IgD-negative memory B cell (primary cell): ENCODE results near the gene ADGRF4. TPM values are rescaled to one million over a fixed set of nuclear protein-coding genes. Genes with fewer than 3 reads are reported as not detected.

Experiments
- H3K27ac Mint-ChIP-seq, 3 donors: one replicate each; pipeline ENCODE4 v1.8.0; 2020 to 2022; ENCODE audit warnings: mild to moderate bottlenecking in 3 of 3, mixed read lengths in 3 of 3, moderate library complexity in 1 of 3
- H3K27me3 Mint-ChIP-seq: one replicate; pipeline ENCODE4 v1.8.0; 2021; ENCODE audit warnings: mixed read lengths
- H3K36me3 Mint-ChIP-seq: one replicate; pipeline ENCODE4 v1.8.0; 2020; ENCODE audit warnings: mild to moderate bottlenecking, mixed read lengths
- H3K4me1 Mint-ChIP-seq, 3 donors: one replicate each; pipeline ENCODE4 v1.8.0; 2020 to 2022; ENCODE audit warnings: mixed read lengths in 3 of 3, mild to moderate bottlenecking in 1 of 3
- H3K4me3 Mint-ChIP-seq, 4 donors: one replicate each; pipeline ENCODE4 v1.8.0; 2020 to 2022; ENCODE audit warnings: mild to moderate bottlenecking in 4 of 4, mixed read lengths in 4 of 4, moderate library complexity in 3 of 4
- H3K9me3 Mint-ChIP-seq, 3 donors: one replicate each; pipeline ENCODE4 v1.8.0; 2020 to 2021; ENCODE audit warnings: mixed read lengths in 3 of 3, mild to moderate bottlenecking in 1 of 3
- polyA plus RNA-seq: library from polyadenylated mRNA; unstranded; fragments of 300-500 nt; fragmentation: Illumina TruSeq; gene quantifications from one replicate; pipeline ENCODE4 v1.2.3, GENCODE V29; 2021

The ADGRF4 gene
- polyA plus RNA-seq, 1 donor from 2014 or later: not detected

DNA sequence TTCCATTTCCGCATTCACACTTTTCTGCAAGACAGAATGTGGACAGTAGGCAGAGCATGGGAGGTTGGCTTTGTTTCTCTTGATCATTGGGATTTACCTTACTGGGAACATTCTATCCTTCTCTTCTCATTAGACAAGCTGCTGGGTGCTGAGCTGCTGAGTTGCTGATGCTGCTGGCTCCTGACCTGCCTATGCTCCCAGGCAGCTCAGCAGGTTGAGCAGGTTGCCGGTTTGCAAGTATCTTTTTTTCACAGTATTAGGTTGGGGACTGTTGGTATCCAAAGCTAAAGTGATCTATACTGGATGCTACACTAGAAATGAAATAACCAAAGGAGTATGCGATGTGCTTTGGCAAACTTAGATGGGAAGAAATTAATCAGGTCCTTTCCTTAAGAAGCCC is 23.7 kb upstream of the ADGRF4 start:
- Mint-ChIP-seq H3K36me3 (no peaks in the 10 kb centered on the region), H3K4me3 (no peak overlapping the region), H3K9me3 (peaks cover 0 to 5% (median 0%) of the 10 kb centered on the region in 3 donors), H3K27ac (no peak overlapping the region), H3K27me3 (peaks cover 4% of the 10 kb centered on the region), H3K4me1 (no peaks in the 10 kb centered on the region)

DNA sequence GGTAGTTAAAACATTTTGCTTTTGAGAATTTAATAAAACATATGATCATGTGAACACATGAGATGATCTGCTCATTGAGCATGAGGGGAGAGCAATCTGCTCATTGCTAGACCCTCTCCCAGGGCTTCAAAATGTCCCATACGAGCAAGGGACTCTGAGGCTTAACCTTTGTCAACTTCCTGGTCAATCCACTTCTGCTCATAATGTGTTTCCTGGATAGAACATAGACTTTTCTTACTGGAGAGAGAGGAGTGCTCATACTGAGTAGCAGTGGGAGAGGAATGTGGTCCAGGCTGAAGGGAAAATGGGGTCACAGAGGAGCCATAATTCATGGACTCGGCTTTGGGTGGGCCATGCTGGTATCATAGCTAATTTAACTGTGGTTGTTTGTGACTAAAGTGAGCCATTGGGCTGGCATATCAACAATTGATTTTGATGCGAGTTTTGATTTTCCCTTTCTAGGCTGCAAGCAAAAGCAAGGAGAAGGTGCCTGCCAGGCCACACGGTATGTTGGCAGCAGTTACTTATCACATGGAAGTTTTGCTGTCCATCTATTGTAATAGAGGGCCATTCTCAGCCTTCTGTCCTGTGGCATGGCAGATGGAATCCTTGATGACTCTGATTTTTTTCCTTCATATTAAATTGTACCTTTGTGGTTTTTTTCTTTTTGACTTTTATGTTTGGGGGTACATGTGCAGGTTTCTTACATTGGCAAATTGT is 20.8 kb upstream of the ADGRF4 start:
- H3K36me3 Mint-ChIP-seq: no peaks in the 10 kb centered on the region
- peaks cover 0 to 5% (median 0%) of the 10 kb centered on the region in 3 donors for H3K9me3 Mint-ChIP-seq
- H3K4me1 Mint-ChIP-seq: no peaks in the 10 kb centered on the region
- H3K4me3 Mint-ChIP-seq: no peak overlapping the region
- no peak overlapping the region for H3K27ac Mint-ChIP-seq
- peaks cover 4% of the 10 kb centered on the region for H3K27me3 Mint-ChIP-seq

DNA sequence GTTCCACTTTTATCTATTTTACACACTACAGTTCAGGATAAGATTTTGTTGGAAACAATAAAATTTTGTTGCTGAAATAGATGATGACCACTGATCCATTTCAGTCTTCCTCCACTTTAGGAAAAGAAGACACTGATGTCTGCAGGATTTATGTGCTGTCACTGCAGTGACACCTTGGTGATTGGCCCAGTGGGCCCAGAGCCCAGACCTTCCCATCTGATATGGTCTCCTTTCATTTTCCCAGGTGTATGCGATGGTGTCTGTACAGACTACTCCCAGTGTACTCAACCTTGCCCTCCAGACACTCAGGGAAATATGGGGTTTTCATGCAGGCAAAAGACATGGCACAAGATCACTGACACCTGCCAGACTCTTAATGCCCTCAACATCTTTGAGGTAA is 19.6 kb upstream of the ADGRF4 start:
- Mint-ChIP-seq H3K4me1 (no peaks in the 10 kb centered on the region), H3K4me3 (no peak overlapping the region), H3K27ac (no peak overlapping the region), H3K36me3 (no peaks in the 10 kb centered on the region), H3K27me3 (peaks cover 4% of the 10 kb centered on the region), H3K9me3 (peaks cover 0 to 5% (median 0%) of the 10 kb centered on the region in 3 donors)

DNA sequence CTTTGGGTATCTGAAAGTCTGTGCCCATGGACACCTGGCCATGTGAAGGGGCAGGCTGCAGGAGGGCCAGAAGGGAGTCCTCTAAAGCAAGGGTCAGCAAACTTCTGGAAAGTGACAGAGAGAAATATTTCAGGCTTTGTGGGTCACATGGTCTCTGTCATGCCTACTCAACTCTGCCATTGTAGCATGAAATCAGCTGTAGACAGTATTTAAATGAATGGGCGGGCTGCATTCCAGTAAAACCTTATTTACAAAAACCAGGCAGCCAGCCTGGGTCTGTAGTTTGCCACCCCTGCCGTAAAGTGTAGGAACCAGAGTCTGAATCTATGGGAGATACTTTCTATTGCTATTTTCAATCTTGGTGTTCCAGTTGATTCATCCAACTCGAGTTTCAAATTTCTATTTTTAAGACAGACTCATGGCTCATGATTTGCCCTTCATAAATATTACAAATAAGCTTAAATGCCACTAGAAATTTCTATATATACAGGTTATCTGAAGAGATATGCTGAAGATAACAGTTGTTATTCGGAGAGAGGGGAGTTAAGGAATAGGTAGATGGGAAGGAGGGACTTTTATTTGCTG is 19.0 kb upstream of the ADGRF4 start:
- Mint-ChIP-seq H3K4me1 (no peaks in the 10 kb centered on the region), H3K9me3 (peaks cover 0 to 5% (median 0%) of the 10 kb centered on the region in 3 donors), H3K36me3 (no peaks in the 10 kb centered on the region), H3K27me3 (peaks cover 6% of the 10 kb centered on the region), H3K4me3 (no peak overlapping the region), H3K27ac (no peak overlapping the region)

DNA sequence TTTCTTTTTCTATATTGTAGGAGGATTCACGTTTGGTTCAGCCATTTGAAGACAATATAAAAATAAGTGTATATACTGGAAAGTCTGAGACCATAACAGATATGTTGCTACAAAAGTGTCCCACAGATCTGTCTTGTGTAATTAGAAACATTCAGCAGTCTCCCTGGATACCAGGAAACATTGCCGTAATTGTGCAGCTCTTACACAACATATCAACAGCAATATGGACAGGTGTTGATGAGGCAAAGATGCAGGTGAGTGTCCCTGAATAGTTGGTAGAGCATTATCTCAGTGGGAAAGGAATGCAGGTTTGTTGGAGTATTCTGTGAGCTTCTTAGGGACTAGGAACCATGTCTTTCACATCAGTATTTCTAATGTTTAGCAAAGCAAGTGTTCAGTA is 18.3 kb upstream of the ADGRF4 start:
- Mint-ChIP-seq H3K9me3 (peaks cover 0 to 5% (median 0%) of the 10 kb centered on the region in 3 donors), H3K36me3 (no peaks in the 10 kb centered on the region), H3K27ac (no peak overlapping the region), H3K4me1 (no peaks in the 10 kb centered on the region), H3K27me3 (peaks cover 6% of the 10 kb centered on the region), H3K4me3 (no peak overlapping the region)

DNA sequence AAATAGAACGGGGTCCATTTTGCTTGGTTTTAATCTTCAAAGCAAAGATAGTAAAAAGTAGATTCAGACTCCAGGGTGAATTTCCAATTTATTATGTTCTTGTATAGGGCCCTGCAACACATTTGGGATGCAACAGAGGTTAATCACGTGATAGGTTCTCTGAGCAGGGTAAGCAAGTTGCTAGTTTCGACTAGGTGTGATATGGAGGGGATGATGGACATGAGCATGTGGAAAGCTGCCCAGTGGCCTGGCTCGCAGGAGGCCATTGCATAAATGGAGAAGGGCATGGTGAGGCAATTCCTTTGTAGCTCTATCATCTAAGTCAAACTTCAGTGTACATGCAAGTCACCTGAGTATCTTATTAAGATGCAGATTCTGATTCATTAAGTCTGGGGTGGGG is 17.7 kb upstream of the ADGRF4 start:
- Mint-ChIP-seq H3K4me1 (no peaks in the 10 kb centered on the region), H3K36me3 (no peaks in the 10 kb centered on the region), H3K27me3 (peaks cover 6% of the 10 kb centered on the region), H3K9me3 (peaks cover 0 to 5% (median 0%) of the 10 kb centered on the region in 3 donors), H3K27ac (no peak overlapping the region), H3K4me3 (no peak overlapping the region)

DNA sequence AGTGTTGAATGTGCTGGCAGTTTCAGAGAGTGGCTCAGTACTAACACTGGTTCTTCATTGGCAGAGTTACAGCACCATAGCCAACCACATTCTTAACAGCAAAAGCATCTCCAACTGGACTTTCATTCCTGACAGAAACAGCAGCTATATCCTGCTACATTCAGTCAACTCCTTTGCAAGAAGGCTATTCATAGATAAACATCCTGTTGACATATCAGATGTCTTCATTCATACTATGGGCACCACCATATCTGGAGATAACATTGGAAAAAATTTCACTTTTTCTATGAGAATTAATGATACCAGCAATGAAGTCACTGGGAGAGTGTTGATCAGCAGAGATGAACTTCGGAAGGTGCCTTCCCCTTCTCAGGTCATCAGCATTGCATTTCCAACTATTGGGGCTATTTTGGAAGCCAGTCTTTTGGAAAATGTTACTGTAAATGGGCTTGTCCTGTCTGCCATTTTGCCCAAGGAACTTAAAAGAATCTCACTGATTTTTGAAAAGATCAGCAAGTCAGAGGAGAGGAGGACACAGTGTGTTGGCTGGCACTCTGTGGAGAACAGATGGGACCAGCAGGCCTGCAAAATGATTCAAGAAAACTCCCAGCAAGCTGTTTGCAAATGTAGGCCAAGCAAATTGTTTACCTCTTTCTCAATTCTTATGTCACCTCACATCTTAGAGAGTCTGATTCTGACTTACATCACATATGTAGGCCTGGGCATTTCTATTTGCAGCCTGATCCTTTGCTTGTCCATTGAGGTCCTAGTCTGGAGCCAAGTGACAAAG is 17.0 kb upstream of the ADGRF4 start:
- Mint-ChIP-seq H3K4me1 (no peaks in the 10 kb centered on the region), H3K27ac (no peak overlapping the region), H3K36me3 (no peaks in the 10 kb centered on the region), H3K4me3 (no peak overlapping the region), H3K9me3 (peaks cover 0 to 5% (median 0%) of the 10 kb centered on the region in 3 donors), H3K27me3 (peaks cover 6% of the 10 kb centered on the region)

DNA sequence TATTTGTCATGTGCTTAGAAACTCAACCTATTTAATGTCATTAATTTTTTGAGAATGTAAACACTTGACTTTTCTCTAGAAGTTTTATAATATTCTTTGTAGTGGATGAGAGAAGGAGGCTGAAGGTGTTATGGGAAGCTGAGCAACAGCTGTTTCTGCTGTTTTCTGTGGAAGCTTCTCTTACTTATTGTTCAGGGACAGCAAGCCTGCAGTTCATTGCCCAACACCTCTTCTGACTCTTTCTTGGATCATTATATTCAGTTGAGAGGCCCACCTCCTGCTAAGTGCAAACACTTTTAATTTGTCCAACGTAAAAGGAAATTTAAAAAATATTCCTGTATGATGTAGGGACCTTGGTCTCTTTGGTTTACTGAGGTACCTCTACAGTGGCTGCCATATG is 12.0 kb upstream of the ADGRF4 start:
- H3K27me3 Mint-ChIP-seq: peaks cover 2% of the 10 kb centered on the region
- H3K4me1 Mint-ChIP-seq: no peaks in the 10 kb centered on the region
- peaks cover 0 to 1% (median 0%) of the 10 kb centered on the region in 3 donors for H3K9me3 Mint-ChIP-seq
- H3K4me3 Mint-ChIP-seq: no peak overlapping the region
- no peak overlapping the region for H3K27ac Mint-ChIP-seq
- no peaks in the 10 kb centered on the region for H3K36me3 Mint-ChIP-seq

DNA sequence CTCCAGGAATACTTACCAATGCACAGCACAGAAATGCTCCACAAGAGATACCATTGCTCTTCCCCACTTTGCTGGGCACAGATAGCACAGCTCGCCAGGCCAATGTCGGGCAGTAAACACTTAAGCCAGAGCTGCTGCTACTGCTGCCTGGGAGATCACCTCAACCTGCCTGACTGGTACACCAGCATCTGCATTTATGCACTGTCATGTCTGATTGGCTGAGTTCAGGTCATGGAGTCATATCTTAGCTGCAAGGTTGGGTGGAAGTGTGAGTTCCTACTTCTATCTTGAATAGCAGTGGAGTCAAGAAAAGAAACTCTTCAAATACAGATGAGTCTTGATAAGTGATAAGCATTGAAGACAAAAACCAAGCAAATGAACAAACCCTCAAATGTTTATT is 10.9 kb upstream of the ADGRF4 start:
- peaks cover 2% of the 10 kb centered on the region for H3K27me3 Mint-ChIP-seq
- peaks cover 0 to 1% (median 0%) of the 10 kb centered on the region in 3 donors for H3K9me3 Mint-ChIP-seq
- H3K4me1 Mint-ChIP-seq: no peaks in the 10 kb centered on the region
- H3K4me3 Mint-ChIP-seq: no peak overlapping the region
- peaks cover 2% of the 10 kb centered on the region for H3K36me3 Mint-ChIP-seq
- no peak overlapping the region for H3K27ac Mint-ChIP-seq

DNA sequence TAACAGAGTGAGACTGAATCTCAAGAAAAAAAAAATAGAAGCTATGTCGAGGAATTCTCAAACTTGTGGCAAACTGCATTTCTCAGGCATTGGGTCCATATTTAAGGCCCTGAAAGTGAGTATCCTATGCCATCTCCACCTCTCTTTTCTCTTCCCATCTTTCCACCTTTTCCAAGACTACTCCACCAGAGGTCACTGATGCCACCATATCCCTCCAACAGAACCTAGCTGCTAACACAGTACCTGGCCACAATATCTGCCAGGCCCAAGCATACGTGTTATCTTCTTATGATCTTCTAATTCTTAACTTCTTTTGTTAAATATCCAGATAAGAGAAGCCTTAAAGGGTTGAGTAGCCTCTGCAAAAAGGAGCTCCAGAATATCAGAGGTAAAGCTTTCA is 8.2 kb upstream of the ADGRF4 start:
- peaks cover 2% of the 10 kb centered on the region for H3K36me3 Mint-ChIP-seq

DNA sequence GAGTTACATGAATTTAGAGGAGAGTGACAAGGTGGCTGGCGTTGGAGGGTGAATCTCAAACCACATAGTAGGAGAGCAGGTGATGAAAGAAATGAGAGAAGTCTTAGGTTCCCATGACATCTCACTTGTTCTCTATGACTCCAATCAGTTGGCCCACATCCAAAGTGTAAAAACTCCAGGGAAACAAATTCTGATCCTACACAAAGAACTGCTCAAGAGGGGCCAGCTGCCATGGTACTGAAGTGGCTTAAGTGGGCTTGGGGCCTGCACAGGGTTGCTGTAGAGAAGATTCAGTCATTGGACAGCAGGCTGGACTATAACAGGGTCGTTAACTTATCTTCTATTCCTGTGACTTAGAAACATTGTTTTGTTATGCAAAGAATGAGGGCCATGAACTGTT is 7.6 kb upstream of the ADGRF4 start:
- H3K27ac Mint-ChIP-seq: no peak overlapping the region
- H3K27me3 Mint-ChIP-seq: no peaks in the 10 kb centered on the region
- no peak overlapping the region for H3K4me3 Mint-ChIP-seq
- peaks cover 2% of the 10 kb centered on the region for H3K36me3 Mint-ChIP-seq
- H3K4me1 Mint-ChIP-seq: no peaks in the 10 kb centered on the region
- peaks cover 0 to 1% (median 0%) of the 10 kb centered on the region in 3 donors for H3K9me3 Mint-ChIP-seq

More for the DNA sequence above, 8.2 kb upstream of the ADGRF4 start:
- no peak overlapping the region for H3K4me3 Mint-ChIP-seq
- H3K9me3 Mint-ChIP-seq: peaks cover 0 to 1% (median 0%) of the 10 kb centered on the region in 3 donors
- H3K27me3 Mint-ChIP-seq: no peaks in the 10 kb centered on the region
- H3K27ac Mint-ChIP-seq: no peak overlapping the region
- no peaks in the 10 kb centered on the region for H3K4me1 Mint-ChIP-seq

DNA sequence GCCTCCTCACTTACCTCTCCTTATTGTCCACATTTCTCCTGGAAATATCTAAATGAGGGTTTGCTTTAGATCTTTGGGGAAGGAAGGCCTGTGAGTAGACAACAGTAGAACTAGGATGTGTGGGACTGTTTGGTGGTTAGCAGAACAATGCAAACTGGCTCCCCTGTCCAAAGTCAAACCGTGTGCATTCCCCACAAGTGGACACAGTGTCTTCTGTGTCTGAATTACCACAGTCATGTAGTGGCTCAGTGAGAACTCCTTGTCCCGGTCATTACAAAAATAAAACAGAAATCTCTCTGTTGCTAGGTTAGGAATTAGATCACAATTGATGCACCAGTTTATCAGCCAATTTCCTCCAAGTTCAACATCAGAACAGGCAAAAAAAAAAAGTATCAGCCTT is 455 bp upstream of the ADGRF4 start:
- no peak overlapping the region for H3K27ac Mint-ChIP-seq
- H3K4me1 Mint-ChIP-seq: peaks cover 0 to 2% (median 0%) of the 10 kb centered on the region in 3 donors
- no peaks in the 10 kb centered on the region for H3K9me3 Mint-ChIP-seq
- no peak overlapping the region for H3K4me3 Mint-ChIP-seq
- H3K36me3 Mint-ChIP-seq: no peaks in the 10 kb centered on the region
- H3K27me3 Mint-ChIP-seq: no peaks in the 10 kb centered on the region

DNA sequence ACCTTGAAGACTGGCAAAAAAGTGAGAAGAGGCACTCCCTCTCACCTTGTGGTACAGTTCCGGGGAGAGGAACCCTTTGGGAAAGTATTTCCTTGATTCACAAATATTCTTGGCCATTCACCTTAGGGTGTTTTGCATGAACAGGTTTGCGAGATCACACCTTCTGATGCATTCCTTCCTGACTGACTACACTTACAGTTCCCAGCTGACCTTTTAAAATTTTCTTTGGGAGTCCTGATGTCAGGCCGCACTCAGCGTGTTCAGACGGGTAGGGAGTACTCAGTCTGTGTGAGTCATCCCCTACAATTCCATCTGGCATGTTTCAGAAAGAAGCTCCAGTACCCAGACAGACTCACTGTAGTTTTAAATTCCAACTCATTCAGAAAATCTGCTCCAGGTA is 1.7 kb downstream of the ADGRF4 start:
- no peak overlapping the region for H3K27ac Mint-ChIP-seq
- no peaks in the 10 kb centered on the region for H3K27me3 Mint-ChIP-seq
- peaks cover 0 to 2% (median 0%) of the 10 kb centered on the region in 3 donors for H3K4me1 Mint-ChIP-seq
- H3K9me3 Mint-ChIP-seq: no peaks in the 10 kb centered on the region
- H3K4me3 Mint-ChIP-seq: no peak overlapping the region
- H3K36me3 Mint-ChIP-seq: no peaks in the 10 kb centered on the region

DNA sequence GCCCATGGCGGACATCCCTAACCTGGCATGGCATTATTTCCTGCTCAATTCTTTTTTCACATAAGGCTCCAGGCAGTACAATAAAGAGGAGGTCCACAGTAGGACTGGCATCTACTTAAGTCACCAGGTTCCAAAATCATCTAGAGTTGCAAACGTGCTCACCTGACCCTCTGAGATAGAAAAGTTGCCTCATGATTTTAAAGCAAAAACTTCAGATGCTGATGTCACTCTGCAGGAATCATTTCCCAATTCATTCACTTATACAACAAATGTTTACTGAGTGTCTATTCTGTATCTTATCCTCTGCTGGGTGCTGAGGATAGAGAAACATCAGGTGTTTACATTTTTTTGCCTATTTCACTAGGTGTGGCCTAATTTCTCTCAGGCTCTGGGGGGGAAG is 2.2 kb downstream of the ADGRF4 start:
- Mint-ChIP-seq H3K27me3 (no peaks in the 10 kb centered on the region), H3K9me3 (no peaks in the 10 kb centered on the region), H3K36me3 (no peaks in the 10 kb centered on the region), H3K27ac (no peak overlapping the region), H3K4me3 (no peak overlapping the region), H3K4me1 (peaks cover 0 to 2% (median 0%) of the 10 kb centered on the region in 3 donors)

DNA sequence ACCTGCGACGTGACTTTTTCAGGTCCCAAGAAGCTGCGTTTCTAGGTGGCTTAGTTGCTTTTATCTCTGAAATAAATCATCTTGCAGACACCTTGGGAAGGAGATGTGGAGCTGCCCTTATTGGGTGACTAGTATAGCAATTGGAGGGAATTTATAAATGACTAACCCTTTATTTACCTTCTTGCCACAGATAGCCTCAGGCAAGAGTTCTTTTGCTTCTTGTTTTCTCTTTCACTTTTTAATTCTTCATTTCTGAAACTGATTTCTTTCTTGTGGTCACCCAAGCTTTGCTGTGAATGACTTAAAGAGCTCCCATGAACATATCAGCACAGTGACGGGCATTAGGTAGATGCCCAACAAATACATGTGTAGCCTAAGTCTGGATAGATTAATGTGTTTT is 3.0 kb downstream of the ADGRF4 start:
- no peaks in the 10 kb centered on the region for H3K9me3 Mint-ChIP-seq
- no peaks in the 10 kb centered on the region for H3K4me1 Mint-ChIP-seq
- no peaks in the 10 kb centered on the region for H3K27me3 Mint-ChIP-seq
- H3K4me3 Mint-ChIP-seq: no peak overlapping the region
- H3K27ac Mint-ChIP-seq: no peak overlapping the region
- H3K36me3 Mint-ChIP-seq: no peaks in the 10 kb centered on the region
